Cardiac muscle cell (in vitro differentiated cells and primary cell): Measurements from ENCODE around the gene EIF4E. TPM values are rescaled to one million over a fixed set of nuclear protein-coding genes. Genes with fewer than 3 reads are reported as not detected.
"Not testable (repeated sequence)": the region's sequence is repeated elsewhere in the genome, so short reads cannot be mapped to it uniquely, and the experiment has no call there.

ENCODE experiments used
- DNase-seq, 2 donors: peaks; one replicate each; pipeline versions ENCODE4 v3.0.0 to v3.0.0-alpha.2; 2010 to 2017; ENCODE audit warnings: low read depth in 1 of 2, low spot score in 1 of 2
- H3K27ac ChIP-seq: fragments of 200-600 bp; sonication (generic); 2 replicates; pipeline ENCODE4 v1.5.1; 2016
- H3K27me3 ChIP-seq: fragments of 200-600 bp; sonication (generic); 2 replicates; pipeline ENCODE4 v1.6.0; 2016; ENCODE audit warnings: control low read depth
- H3K36me3 ChIP-seq: fragments of 200-600 bp; sonication (generic); 2 replicates; pipeline ENCODE4 v1.5.1; 2016; ENCODE audit warnings: control low read depth
- H3K4me1 ChIP-seq: fragments of 200-600 bp; sonication (generic); 2 replicates; pipeline ENCODE4 v1.8.1; 2017; ENCODE audit warnings: low read depth, mild to moderate bottlenecking, mixed run types
- H3K4me3 ChIP-seq: fragments of 200-600 bp; sonication (generic); 2 replicates; pipeline ENCODE4 v1.5.1; 2016; ENCODE audit warnings: mild to moderate bottlenecking
- H3K9me3 ChIP-seq: fragments of 200-600 bp; sonication (generic); 2 replicates; pipeline ENCODE4 v1.5.1; 2017; ENCODE audit warnings: low read depth, mild to moderate bottlenecking, control low read depth
- CTCF ChIP-seq: IDR thresholded peaks from 2 replicates; pipeline ENCODE4 v1.5.1; 2012; ENCODE audit warnings: low read depth, mild to moderate bottlenecking, low read length
- polyA plus RNA-seq: library from polyadenylated mRNA; unstranded; fragments of >200 nt; fragmentation: Nextera tagmentation; extraction: Ambion mirVana; gene quantifications from 2 replicates; pipeline ENCODE4 v1.2.1, GENCODE V29; 2016
- total RNA-seq: library from RNA; depleted of rRNA; stranded (reverse); fragments of >200 nt; gene quantifications from 2 replicates; pipeline ENCODE4 v1.2.3, GENCODE V29; 2016

EIF4E gene
- total and polyA plus RNA-seq, 2 experiments from 2014 or later = 119 to 143 TPM

GRCh38 chr4:98850937-98851336 lies 78.0 kb downstream of the EIF4E start:
- no peak for TF ChIP-seq CTCF

GRCh38 chr4:98848448-98848847 lies 80.5 kb downstream of the EIF4E start:
- Histone ChIP-seq H3K9me3 (no peaks in the 10 kb centered on the region), H3K4me1 (no peaks in the 10 kb centered on the region), H3K36me3 (no peaks in the 10 kb centered on the region), H3K4me3 (no peak overlapping the region), H3K27ac (no peak overlapping the region), H3K27me3 (no peaks in the 10 kb centered on the region)
- no peak for DNase-seq
- no peak for TF ChIP-seq CTCF

More at GRCh38 chr4:98850937-98851336, 78.0 kb downstream of the EIF4E start:
- Histone ChIP-seq H3K4me1 (no peaks in the 10 kb centered on the region), H3K27ac (no peak overlapping the region), H3K36me3 (no peaks in the 10 kb centered on the region), H3K27me3 (no peaks in the 10 kb centered on the region), H3K9me3 (no peaks in the 10 kb centered on the region), H3K4me3 (no peak overlapping the region)
- no peak for DNase-seq

GRCh38 chr4:98845960-98846359 lies 83.0 kb downstream of the EIF4E start:
- no peak overlapping the region for H3K4me3 ChIP-seq
- DNase-seq = no peak
- no peaks in the 10 kb centered on the region for H3K9me3 ChIP-seq
- no peaks in the 10 kb centered on the region for H3K36me3 ChIP-seq
- no peak overlapping the region for H3K27ac ChIP-seq
- H3K27me3 ChIP-seq = no peaks in the 10 kb centered on the region
- no peaks in the 10 kb centered on the region for H3K4me1 ChIP-seq
- no peak for TF ChIP-seq CTCF

GRCh38 chr4:98842917-98843316 lies 86.0 kb downstream of the EIF4E start:
- H3K4me1 ChIP-seq, DNase-seq, H3K36me3 ChIP-seq, H3K27me3 ChIP-seq, H3K4me3 ChIP-seq, H3K27ac ChIP-seq, H3K9me3 ChIP-seq: not testable (repeated sequence)

- Histone ChIP-seq H3K27ac (no peak overlapping the region), H3K9me3 (no peaks in the 10 kb centered on the region), H3K4me1 (peaks cover 2% of the 10 kb centered on the region), H3K4me3 (no peak overlapping the region), H3K27me3 (no peaks in the 10 kb centered on the region), H3K36me3 (no peaks in the 10 kb centered on the region)
- TF ChIP-seq CTCF = peak; percentile 25
- DNase-seq = peak in 1 of 2 donors; percentile 94
These were observed 89.8 kb downstream of the EIF4E start for GRCh38 chr4:98838977-98839618.

- no peak for TF ChIP-seq CTCF
- DNase-seq = no peak
- peaks cover 7% of the 10 kb centered on the region for H3K4me1 ChIP-seq
- no peaks in the 10 kb centered on the region for H3K9me3 ChIP-seq
- H3K36me3 ChIP-seq = no peaks in the 10 kb centered on the region
- no peaks in the 10 kb centered on the region for H3K27me3 ChIP-seq
- no peak overlapping the region for H3K27ac ChIP-seq
- H3K4me3 ChIP-seq = no peak overlapping the region
These were observed 90.4 kb downstream of the EIF4E start for GRCh38 chr4:98838531-98838930.
